ENCODE measurements around the gene CZIB. TPM values are rescaled to one million over a fixed set of nuclear protein-coding genes. Genes with fewer than 3 reads are reported as not detected.

The CZIB gene
- total and polyA plus RNA-seq, 2 of the 8 experiments (the other 6 are each of a cell fraction or from before 2014, with no cell fraction given), result 46.5 to 48.0 TPM

DNA sequence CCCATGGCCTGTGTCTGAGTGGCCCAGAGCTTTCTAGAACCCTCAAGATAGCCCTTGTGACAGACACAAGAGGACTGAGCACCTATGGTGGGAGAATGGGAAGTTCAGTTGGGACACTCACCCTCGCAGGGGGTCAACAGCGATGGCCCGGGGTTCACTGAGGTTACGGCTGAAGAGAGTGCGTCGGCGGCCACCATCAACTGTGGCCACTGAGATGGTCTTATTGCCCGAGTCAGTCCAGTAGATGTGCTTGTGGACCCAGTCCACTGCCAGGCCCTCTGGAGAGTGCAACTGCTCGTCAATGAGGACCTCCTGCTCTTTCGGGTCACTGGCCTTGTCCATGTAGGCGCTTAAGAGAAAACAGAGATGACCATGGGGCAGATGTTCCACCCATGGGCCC, 43.6 kb upstream of the CZIB start (continued):
- TF ChIP-seq, protein P1, sequence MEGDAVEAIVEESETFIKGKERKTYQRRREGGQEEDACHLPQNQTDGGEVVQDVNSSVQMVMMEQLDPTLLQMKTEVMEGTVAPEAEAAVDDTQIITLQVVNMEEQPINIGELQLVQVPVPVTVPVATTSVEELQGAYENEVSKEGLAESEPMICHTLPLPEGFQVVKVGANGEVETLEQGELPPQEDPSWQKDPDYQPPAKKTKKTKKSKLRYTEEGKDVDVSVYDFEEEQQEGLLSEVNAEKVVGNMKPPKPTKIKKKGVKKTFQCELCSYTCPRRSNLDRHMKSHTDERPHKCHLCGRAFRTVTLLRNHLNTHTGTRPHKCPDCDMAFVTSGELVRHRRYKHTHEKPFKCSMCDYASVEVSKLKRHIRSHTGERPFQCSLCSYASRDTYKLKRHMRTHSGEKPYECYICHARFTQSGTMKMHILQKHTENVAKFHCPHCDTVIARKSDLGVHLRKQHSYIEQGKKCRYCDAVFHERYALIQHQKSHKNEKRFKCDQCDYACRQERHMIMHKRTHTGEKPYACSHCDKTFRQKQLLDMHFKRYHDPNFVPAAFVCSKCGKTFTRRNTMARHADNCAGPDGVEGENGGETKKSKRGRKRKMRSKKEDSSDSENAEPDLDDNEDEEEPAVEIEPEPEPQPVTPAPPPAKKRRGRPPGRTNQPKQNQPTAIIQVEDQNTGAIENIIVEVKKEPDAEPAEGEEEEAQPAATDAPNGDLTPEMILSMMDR (IDR thresholded peaks at IDR 0.05; ENCODE audit: control extremely low read depth in 1 of 3, insufficient read depth in 1 of 3, low read depth in 1 of 3, low read length in 3 of 3), result no peak
- TF ChIP-seq ASH2L (IDR thresholded peaks at IDR 0.05; ENCODE audit: low read length) (no peak), MAFK (IDR thresholded peaks at IDR 0.05; ENCODE audit: low read depth, low read length) (no peak), EGR1 (IDR thresholded peaks at IDR 0.05; ENCODE audit: borderline replicate concordance, low read depth, low read length) (no peak), NRF1 (IDR thresholded peaks at IDR 0.05; ENCODE audit: low read depth, low read length) (no peak), BRCA1 (IDR thresholded peaks at IDR 0.05; ENCODE audit: low read depth, low read length) (no peak)
